ENCODE results near the gene NPAS2.

DNA sequence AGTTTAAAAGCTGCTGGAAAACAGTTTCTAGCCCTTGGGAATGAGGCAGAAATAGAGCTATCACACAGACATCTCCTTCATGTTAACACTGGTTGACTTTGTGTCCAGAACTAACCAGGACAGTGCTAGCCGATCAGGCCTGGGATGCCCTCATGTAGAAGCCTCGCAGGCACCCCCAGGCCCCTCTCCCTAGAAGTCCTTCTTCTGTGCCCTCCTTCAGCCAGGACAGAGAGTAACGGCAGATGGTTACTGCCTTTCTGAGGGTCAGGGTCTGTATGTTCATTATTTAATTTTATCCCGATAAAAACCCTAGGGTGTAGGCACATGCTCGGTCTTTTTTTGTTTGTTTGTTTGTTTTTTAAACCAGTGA is 171.4 kb downstream of the NPAS2 start:
- TF ChIP-seq YY1 (IDR thresholded peaks at IDR 0.05; ENCODE audit: extremely low read depth, insufficient replicate concordance, low read depth, low read length) (no peak), SIN3A (IDR thresholded peaks at IDR 0.05; ENCODE audit: low read depth) (no peak)
- TF ChIP-seq, protein P1, sequence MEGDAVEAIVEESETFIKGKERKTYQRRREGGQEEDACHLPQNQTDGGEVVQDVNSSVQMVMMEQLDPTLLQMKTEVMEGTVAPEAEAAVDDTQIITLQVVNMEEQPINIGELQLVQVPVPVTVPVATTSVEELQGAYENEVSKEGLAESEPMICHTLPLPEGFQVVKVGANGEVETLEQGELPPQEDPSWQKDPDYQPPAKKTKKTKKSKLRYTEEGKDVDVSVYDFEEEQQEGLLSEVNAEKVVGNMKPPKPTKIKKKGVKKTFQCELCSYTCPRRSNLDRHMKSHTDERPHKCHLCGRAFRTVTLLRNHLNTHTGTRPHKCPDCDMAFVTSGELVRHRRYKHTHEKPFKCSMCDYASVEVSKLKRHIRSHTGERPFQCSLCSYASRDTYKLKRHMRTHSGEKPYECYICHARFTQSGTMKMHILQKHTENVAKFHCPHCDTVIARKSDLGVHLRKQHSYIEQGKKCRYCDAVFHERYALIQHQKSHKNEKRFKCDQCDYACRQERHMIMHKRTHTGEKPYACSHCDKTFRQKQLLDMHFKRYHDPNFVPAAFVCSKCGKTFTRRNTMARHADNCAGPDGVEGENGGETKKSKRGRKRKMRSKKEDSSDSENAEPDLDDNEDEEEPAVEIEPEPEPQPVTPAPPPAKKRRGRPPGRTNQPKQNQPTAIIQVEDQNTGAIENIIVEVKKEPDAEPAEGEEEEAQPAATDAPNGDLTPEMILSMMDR (IDR thresholded peaks at IDR 0.05 in 2 of 3, conservative IDR thresholded peaks at IDR 0.05 in 1 of 3; ENCODE audit: borderline replicate concordance in 1 of 3, insufficient read depth in 1 of 3, low read depth in 2 of 3, low read length in 2 of 3): no peak
- TF ChIP-seq, protein P2, sequence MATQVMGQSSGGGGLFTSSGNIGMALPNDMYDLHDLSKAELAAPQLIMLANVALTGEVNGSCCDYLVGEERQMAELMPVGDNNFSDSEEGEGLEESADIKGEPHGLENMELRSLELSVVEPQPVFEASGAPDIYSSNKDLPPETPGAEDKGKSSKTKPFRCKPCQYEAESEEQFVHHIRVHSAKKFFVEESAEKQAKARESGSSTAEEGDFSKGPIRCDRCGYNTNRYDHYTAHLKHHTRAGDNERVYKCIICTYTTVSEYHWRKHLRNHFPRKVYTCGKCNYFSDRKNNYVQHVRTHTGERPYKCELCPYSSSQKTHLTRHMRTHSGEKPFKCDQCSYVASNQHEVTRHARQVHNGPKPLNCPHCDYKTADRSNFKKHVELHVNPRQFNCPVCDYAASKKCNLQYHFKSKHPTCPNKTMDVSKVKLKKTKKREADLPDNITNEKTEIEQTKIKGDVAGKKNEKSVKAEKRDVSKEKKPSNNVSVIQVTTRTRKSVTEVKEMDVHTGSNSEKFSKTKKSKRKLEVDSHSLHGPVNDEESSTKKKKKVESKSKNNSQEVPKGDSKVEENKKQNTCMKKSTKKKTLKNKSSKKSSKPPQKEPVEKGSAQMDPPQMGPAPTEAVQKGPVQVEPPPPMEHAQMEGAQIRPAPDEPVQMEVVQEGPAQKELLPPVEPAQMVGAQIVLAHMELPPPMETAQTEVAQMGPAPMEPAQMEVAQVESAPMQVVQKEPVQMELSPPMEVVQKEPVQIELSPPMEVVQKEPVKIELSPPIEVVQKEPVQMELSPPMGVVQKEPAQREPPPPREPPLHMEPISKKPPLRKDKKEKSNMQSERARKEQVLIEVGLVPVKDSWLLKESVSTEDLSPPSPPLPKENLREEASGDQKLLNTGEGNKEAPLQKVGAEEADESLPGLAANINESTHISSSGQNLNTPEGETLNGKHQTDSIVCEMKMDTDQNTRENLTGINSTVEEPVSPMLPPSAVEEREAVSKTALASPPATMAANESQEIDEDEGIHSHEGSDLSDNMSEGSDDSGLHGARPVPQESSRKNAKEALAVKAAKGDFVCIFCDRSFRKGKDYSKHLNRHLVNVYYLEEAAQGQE (IDR thresholded peaks at IDR 0.05; ENCODE audit: low read depth): no peak
- TF ChIP-seq, protein P3, sequence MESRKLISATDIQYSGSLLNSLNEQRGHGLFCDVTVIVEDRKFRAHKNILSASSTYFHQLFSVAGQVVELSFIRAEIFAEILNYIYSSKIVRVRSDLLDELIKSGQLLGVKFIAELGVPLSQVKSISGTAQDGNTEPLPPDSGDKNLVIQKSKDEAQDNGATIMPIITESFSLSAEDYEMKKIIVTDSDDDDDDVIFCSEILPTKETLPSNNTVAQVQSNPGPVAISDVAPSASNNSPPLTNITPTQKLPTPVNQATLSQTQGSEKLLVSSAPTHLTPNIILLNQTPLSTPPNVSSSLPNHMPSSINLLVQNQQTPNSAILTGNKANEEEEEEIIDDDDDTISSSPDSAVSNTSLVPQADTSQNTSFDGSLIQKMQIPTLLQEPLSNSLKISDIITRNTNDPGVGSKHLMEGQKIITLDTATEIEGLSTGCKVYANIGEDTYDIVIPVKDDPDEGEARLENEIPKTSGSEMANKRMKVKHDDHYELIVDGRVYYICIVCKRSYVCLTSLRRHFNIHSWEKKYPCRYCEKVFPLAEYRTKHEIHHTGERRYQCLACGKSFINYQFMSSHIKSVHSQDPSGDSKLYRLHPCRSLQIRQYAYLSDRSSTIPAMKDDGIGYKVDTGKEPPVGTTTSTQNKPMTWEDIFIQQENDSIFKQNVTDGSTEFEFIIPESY (IDR thresholded peaks at IDR 0.05; ENCODE audit: extremely low read depth, insufficient replicate concordance, low read length): no peak

Data from HCT116 (cell line).